K562 (cell line): ENCODE data around the gene TRMT112. TPM values are rescaled to one million over a fixed set of nuclear protein-coding genes. Genes with fewer than 3 reads are reported as not detected.

Experiments
- ATAC-seq: fragments of 200-7000 bp; cut with Tn5 transposase; 3 replicates; pipeline ENCODE4 v1.9.1; 2020; ENCODE audit warnings: moderate library complexity
- BruUV-seq: library from RNA; stranded (reverse); fragments of 400-500 nt; replicated peaks from 2 replicates; lab custom pipeline; 2021; lab: Mats Ljungman, UMichigan
- CTCF ChIA-PET: fragments of 300-600 bp; formaldehyde crosslinking; extraction: SDS; loops from one replicate; lab custom pipeline; 2021; ENCODE audit warnings: low intra/inter-chr PET ratio; lab: Yijun Ruan, JAX
- POLR2A ChIA-PET: fragments of 300-600, 350-650 bp; sonication (Branson Sonifier 250); formaldehyde crosslinking; extraction: SDS; loops from one replicate; lab custom pipeline; 2021; ENCODE audit warnings: antibody characterized with exemption, inconsistent platforms; lab: Yijun Ruan, JAX
- DNase-seq, 4 experiments: peaks; one replicate each; pipeline versions ENCODE4 v3.0.0 to v3.0.0-alpha.2; 2011 to 2018; ENCODE audit warnings: low spot score in 3 of 4, mixed read lengths in 3 of 4; ENCODE audit errors: extremely low read depth in 1 of 4
- FAIRE-seq: peaks from 2 replicates; lab custom pipeline; 2011; peaks lifted over from hg19 to GRCh38; lab: Jason Lieb, UNC
- H2AFZ ChIP-seq: 2 replicates; pipeline ENCODE4 v1.6.0; 2011; ENCODE audit warnings: low read depth, low read length, control low read depth, inconsistent platforms
- H3K27ac ChIP-seq: fragments of 200-600 bp; 3 replicates; pipeline ENCODE4 v1.8.0; 2011; ENCODE audit warnings: low read depth, mild to moderate bottlenecking, control low read depth, inconsistent platforms, low read length, moderate library complexity, mixed read lengths; ENCODE audit errors: extremely low read depth
- H3K27me3 ChIP-seq, 2 experiments: fragments of 300-600 bp in 1 of 2; 2 replicates in 1 of 2; 3 replicates in 1 of 2; pipeline versions ENCODE4 v1.6.0 to v1.8.0; 2011; ENCODE audit warnings: inconsistent platforms in 2 of 2, low read length in 2 of 2, mild to moderate bottlenecking in 1 of 2, mixed read lengths in 1 of 2, moderate library complexity in 1 of 2; ENCODE audit not compliant: control insufficient read depth in 2 of 2, insufficient read depth in 2 of 2
- H3K36me3 ChIP-seq: fragments of 300-600 bp; 3 replicates; pipeline ENCODE4 v1.8.0; 2011; ENCODE audit warnings: mild to moderate bottlenecking, low read length, inconsistent platforms; ENCODE audit not compliant: control insufficient read depth, insufficient read depth
- H3K4me1 ChIP-seq, 2 experiments: fragments of 200-600 bp in 1 of 2; replicated peaks in 1 of 2; 2 replicates in 1 of 2; 3 replicates in 1 of 2; pipeline versions ENCODE4 v1.5.1 to v1.8.0; 2011; ENCODE audit warnings: inconsistent platforms in 2 of 2, low read length in 2 of 2, mild to moderate bottlenecking in 1 of 2, mixed read lengths in 1 of 2, moderate library complexity in 1 of 2; ENCODE audit not compliant: control insufficient read depth in 2 of 2, insufficient read depth in 2 of 2
- H3K4me2 ChIP-seq: 2 replicates; pipeline ENCODE4 v1.6.1; 2011; ENCODE audit warnings: low read length, control low read depth, inconsistent platforms, mixed read lengths; ENCODE audit not compliant: insufficient read depth
- H3K4me3 ChIP-seq: fragments of 200-600 bp; sonication (generic), shearing (Covaris generic); 2 replicates; pipeline ENCODE4 v1.5.1; 2016; ENCODE audit warnings: control low read depth, inconsistent platforms
- H3K79me2 ChIP-seq: fragments of 200-600 bp; 3 replicates; pipeline ENCODE4 v1.8.0; 2011; ENCODE audit warnings: low read length, inconsistent platforms; ENCODE audit not compliant: control insufficient read depth, insufficient read depth
- H3K9ac ChIP-seq, 2 experiments: 2 replicates each; pipeline versions ENCODE4 v1.6.0 to v1.6.1; 2011; ENCODE audit warnings: low read depth in 2 of 2, low read length in 2 of 2, control low read depth in 1 of 2, inconsistent platforms in 1 of 2, mild to moderate bottlenecking in 1 of 2, mixed read lengths in 1 of 2; ENCODE audit not compliant: insufficient read depth in 1 of 2
- H3K9me1 ChIP-seq: one replicate; pipeline ENCODE4 v1.6.0; 2011; ENCODE audit warnings: inconsistent platforms, mild to moderate bottlenecking, low read length, moderate library complexity; ENCODE audit not compliant: control insufficient read depth, insufficient read depth
- H3K9me3 ChIP-seq: replicated peaks from 2 replicates; pipeline ENCODE4 v1.5.1; 2011; ENCODE audit warnings: low read depth, low read length, inconsistent platforms; ENCODE audit not compliant: control insufficient read depth, insufficient read depth
- H4K20me1 ChIP-seq: replicated peaks from 2 replicates; pipeline ENCODE4 v1.6.1; 2011; ENCODE audit warnings: low read length, inconsistent platforms, mixed read lengths; ENCODE audit not compliant: control insufficient read depth, insufficient read depth
- AFF4 ChIP-seq: sonication (generic); formaldehyde crosslinking; IDR thresholded peaks from 2 replicates; pipeline ENCODE4 v1.8.0; 2023; ENCODE audit warnings: mild to moderate bottlenecking, missing genetic modification reagents
- ARID2 ChIP-seq: fragments of 450-650 bp; IDR thresholded peaks from 2 replicates; pipeline ENCODE4 v1.6.1; 2017; ENCODE audit warnings: antibody characterized with exemption, mild to moderate bottlenecking
- ATF6 ChIP-seq: sonication (generic); formaldehyde crosslinking; IDR thresholded peaks from 2 replicates; pipeline ENCODE4 v1.4.0; 2020; ENCODE audit warnings: mild to moderate bottlenecking, missing genetic modification reagents
- ELF2 ChIP-seq: fragments of 250-450 bp; sonication (Bioruptor Pico); IDR thresholded peaks from 2 replicates; pipeline ENCODE4 v1.5.0; 2021; ENCODE audit warnings: mild to moderate bottlenecking
- MTA1 ChIP-seq: fragments of 450-650 bp; IDR thresholded peaks from 2 replicates; pipeline ENCODE4 v1.6.1; 2017; ENCODE audit warnings: borderline replicate concordance
- MTA3 ChIP-seq: fragments of 450-650 bp; formaldehyde crosslinking; IDR thresholded peaks from 2 replicates; pipeline ENCODE4 v1.6.1; 2017; ENCODE audit warnings: mild to moderate bottlenecking, borderline replicate concordance
- POU5F1 ChIP-seq: fragments of 150-350 bp; IDR thresholded peaks from 2 replicates; pipeline ENCODE4 v1.6.1; 2014; ENCODE audit warnings: borderline replicate concordance, low read length, low read depth, mild to moderate bottlenecking; ENCODE audit not compliant: partially characterized antibody
- PRMT5 ChIP-seq: sonication (generic); formaldehyde crosslinking; IDR thresholded peaks from 2 replicates; pipeline ENCODE4 v1.5.0; 2020; ENCODE audit warnings: missing genetic modification reagents
- TARDBP ChIP-seq: fragments of 450-650 bp; IDR thresholded peaks from 2 replicates; pipeline ENCODE4 v1.6.1; 2016
- TCFL5 ChIP-seq: fragments of 250-450 bp; sonication (Bioruptor Pico); conservative IDR thresholded peaks from 2 replicates; pipeline ENCODE4 v1.6.1; 2021; ENCODE audit warnings: mild to moderate bottlenecking, moderate library complexity, matching md5 sums
- ZFP1 ChIP-seq: fragments of 450-650 bp; formaldehyde crosslinking; IDR thresholded peaks from 2 replicates; pipeline ENCODE4 v1.4.0; 2020; ENCODE audit warnings: mild to moderate bottlenecking, mixed read lengths
- ZKSCAN3 ChIP-seq: fragments of 250-450 bp; sonication (Bioruptor Pico); IDR thresholded peaks from 2 replicates; pipeline ENCODE4 v1.4.0; 2020
- ZNF232 ChIP-seq: sonication (generic); formaldehyde crosslinking; IDR thresholded peaks from 2 replicates; pipeline ENCODE4 v1.8.0; 2022; ENCODE audit warnings: mild to moderate bottlenecking, missing genetic modification reagents
- ZNF384 ChIP-seq: IDR thresholded peaks from 2 replicates; pipeline ENCODE4 v1.6.1; 2012; ENCODE audit warnings: low read depth, low read length, improper control_type of control experiment
- ZNF699 ChIP-seq: fragments of 250-450 bp; sonication (Bioruptor Pico); IDR thresholded peaks from 2 replicates; pipeline ENCODE4 v1.8.0; 2021; ENCODE audit warnings: mild to moderate bottlenecking, moderate library complexity; ENCODE audit not compliant: insufficient replicate concordance
- WGBS: fragments of 100-300 bp; shearing (Covaris generic); methylation state at CpG from one replicate; pipeline ENCODE4 v1.1.6; 2016; ENCODE audit warnings: low coverage, mixed read lengths; ENCODE audit not compliant: insufficient coverage; ENCODE audit errors: missing lambda C conversion rate; 5-methylcytosine and 5-hydroxymethylcytosine counted together
- in situ Hi-C: fragments of 300-500 bp; cut with MboI; formaldehyde crosslinking; loops from 4 replicates; pipeline ENCODE4 v1.15.0; 2018; ENCODE audit warnings: inconsistent platforms, mixed read lengths
- intact Hi-C: fragments of 100-400 bp; cut with micrococcal nuclease; formaldehyde crosslinking; loops from 2 replicates; pipeline ENCODE4 v1.14.2; 2022
- polyA plus RNA-seq, 8 experiments: library from polyadenylated mRNA; depleted of rRNA in 4 of 8; stranded (reverse) in 5 of 8; unstranded in 3 of 8; fragments of >200 nt; fragmentation: Nextera tagmentation in 2 of 8; fragmentation: Illumina TruSeq in 1 of 8; extraction: Ambion mirVana in 2 of 8; extraction: Trizol in 1 of 8; gene quantifications; 2 replicates each; pipeline versions ENCODE4 v1.2.1 to v1.2.3, GENCODE V29; 2011 to 2014; ENCODE audit warnings: inconsistent platforms in 1 of 8, missing spikeins in 1 of 8
- total RNA-seq, 7 experiments: library from RNA; depleted of rRNA in 6 of 7; stranded (reverse); fragments of >200 nt in 6 of 7; fragmentation: Illumina TruSeq in 2 of 7; extraction: Trizol in 2 of 7; gene quantifications; 2 replicates each; pipeline versions ENCODE4 v1.2.1 to v1.2.3, GENCODE V29; 2011 to 2021; ENCODE audit warnings: low replicate concordance in 1 of 7
- TF ChIP-seq, protein P1 (sequence below): fragments of 250-450 bp; sonication (Bioruptor Pico); IDR thresholded peaks from 2 replicates; pipeline ENCODE4 v1.5.0; 2021; ENCODE audit warnings: mild to moderate bottlenecking, borderline replicate concordance

The TRMT112 gene
- total and polyA plus RNA-seq, 9 of the 15 experiments (the other 6 are each of a cell fraction or from before 2014, with no cell fraction given): 162 to 444 (median 300) TPM

- 73% methylated on average over 2 of the region's 2 CpGs for WGBS
- intact Hi-C loops: no loop called here
- H4K20me1 ChIP-seq: no peaks in the 10 kb centered on the region
Measured at GRCh38 chr11:64275841-64276240, 41.5 kb downstream of the TRMT112 start.

More at GRCh38 chr11:64275841-64276240, 41.5 kb downstream of the TRMT112 start:
- H3K4me1 ChIP-seq: peaks cover 17 to 43% of the 10 kb centered on the region in 2 experiments
- H3K4me2 ChIP-seq: no peak overlapping the region
- ChIA-PET POLR2A (no interaction called here), CTCF (no interaction called here)
- H3K9ac ChIP-seq: peak overlapping the region in 1 of 2 experiments; percentile 81; a peak in 1 of 4 replicates
- ATAC-seq (no peak), DNase-seq (no peak), FAIRE-seq (no peak)
- H3K4me3 ChIP-seq: no peak overlapping the region
- BruUV-seq: no TSS peak
- TF ChIP-seq MTA1 (no peak), PRMT5 (CRISPR knock-in tag) (no peak), ZNF699 (CRISPR knock-in tag) (no peak), ATF6 (CRISPR knock-in tag) (no peak), MTA3 (no peak), TCFL5 (no peak), ZFP1 (CRISPR knock-in tag) (no peak), ARID2 (no peak), AFF4 (CRISPR knock-in tag) (no peak), TARDBP (no peak), ZNF384 (no peak), ZNF232 (CRISPR knock-in tag) (no peak), POU5F1 (no peak), ELF2 (CRISPR knock-in tag) (no peak), ZKSCAN3 (CRISPR knock-in tag) (no peak)
- TF ChIP-seq, protein P1, sequence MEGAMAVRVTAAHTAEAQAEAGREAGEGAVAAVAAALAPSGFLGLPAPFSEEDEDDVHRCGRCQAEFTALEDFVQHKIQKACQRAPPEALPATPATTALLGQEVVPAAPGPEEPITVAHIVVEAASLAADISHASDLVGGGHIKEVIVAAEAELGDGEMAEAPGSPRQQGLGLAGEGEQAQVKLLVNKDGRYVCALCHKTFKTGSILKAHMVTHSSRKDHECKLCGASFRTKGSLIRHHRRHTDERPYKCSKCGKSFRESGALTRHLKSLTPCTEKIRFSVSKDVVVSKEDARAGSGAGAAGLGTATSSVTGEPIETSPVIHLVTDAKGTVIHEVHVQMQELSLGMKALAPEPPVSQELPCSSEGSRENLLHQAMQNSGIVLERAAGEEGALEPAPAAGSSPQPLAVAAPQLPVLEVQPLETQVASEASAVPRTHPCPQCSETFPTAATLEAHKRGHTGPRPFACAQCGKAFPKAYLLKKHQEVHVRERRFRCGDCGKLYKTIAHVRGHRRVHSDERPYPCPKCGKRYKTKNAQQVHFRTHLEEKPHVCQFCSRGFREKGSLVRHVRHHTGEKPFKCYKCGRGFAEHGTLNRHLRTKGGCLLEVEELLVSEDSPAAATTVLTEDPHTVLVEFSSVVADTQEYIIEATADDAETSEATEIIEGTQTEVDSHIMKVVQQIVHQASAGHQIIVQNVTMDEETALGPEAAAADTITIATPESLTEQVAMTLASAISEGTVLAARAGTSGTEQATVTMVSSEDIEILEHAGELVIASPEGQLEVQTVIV: no peak
- H3K9me3 ChIP-seq: no peaks in the 10 kb centered on the region
- peaks cover 31% of the 10 kb centered on the region; the same call in 2 of the 3 replicates for H3K36me3 ChIP-seq
- in situ Hi-C loops: no loop called here
- H3K27ac ChIP-seq: peak overlapping the region; percentile 49; the same call in 1 of the 3 replicates
- no peaks in the 10 kb centered on the region for H3K9me1 ChIP-seq
- no peak overlapping the region for H2AFZ ChIP-seq
- H3K79me2 ChIP-seq: peaks cover 33% of the 10 kb centered on the region
- no peaks in the 10 kb centered on the region for H3K27me3 ChIP-seq
